GM21717 (cell line): Measurements from ENCODE around the gene KCND2.
A peak's percentile ranks its signal among the peaks of the same experiment; 100 is the strongest.
"Not testable (repeated sequence)": the region's sequence is repeated elsewhere in the genome, so short reads cannot be mapped to it uniquely, and the experiment has no call there.

Experiments used
- ATAC-seq: cut with Tn5 transposase; IDR thresholded peaks from one replicate; pipeline ENCODE4 v1.9.1; 2021; ENCODE audit warnings: mild to moderate bottlenecking, moderate library complexity; ENCODE audit not compliant: unreplicated experiment

Gene KCND2

DNA sequence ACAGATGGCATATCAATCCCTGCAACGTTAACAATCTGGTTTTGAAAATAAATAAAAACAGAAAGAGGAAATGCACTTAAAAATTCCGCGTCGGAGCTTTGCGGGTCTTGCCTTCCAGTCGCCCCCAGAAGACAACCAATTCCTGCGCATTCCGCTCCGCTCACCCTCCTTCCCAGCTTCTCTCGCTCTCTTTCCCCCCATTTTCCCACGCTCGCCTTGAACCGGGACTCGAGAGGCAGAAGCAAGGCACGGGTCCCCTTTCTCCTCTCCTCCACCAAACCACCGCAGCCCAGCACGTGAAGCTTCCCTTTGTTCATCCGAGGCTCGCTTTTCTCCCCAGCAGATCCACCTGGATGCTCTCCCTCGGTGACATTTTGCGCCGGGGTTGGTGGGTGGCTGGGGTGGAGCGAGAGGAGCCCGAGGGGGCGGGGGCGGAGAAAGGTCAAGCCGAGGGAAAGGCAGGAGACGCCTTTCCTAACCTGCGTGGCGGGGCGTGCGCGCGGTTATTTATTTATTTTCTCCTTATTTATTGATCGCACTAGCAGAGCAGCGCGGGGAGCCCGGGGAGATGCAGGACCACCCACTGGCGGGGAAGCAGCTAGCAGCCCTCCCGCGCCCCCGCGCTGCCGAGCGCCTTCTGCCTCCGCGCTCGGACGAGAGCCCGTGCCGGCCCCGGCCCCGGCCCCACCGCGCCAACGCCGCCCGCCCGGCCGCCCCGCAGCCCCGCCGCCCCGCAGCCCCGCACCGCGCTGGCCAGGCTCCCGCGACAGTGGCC, at the start of gene KCND2:
KCND2 (plus strand) TSS at position 475 of the 775 bp plus-strand sequence.
- peak; percentile 42 for ATAC-seq

- no peak for ATAC-seq
These were observed 46.8 kb upstream of the KCND2 start for GRCh38 chr7:120226188-120226587.

GRCh38 chr7:120227255-120227654, 45.7 kb upstream of the KCND2 start:
- no peak for ATAC-seq

GRCh38 chr7:120229084-120229483, 43.9 kb upstream of the KCND2 start:
- ATAC-seq, result no peak

GRCh38 chr7:120233338-120233737, 39.6 kb upstream of the KCND2 start:
- no peak for ATAC-seq

- not testable (repeated sequence) for ATAC-seq
These were observed 32.6 kb upstream of the KCND2 start for GRCh38 chr7:120240350-120240749.

- no peak for ATAC-seq
These were observed 31.0 kb upstream of the KCND2 start for GRCh38 chr7:120241973-120242372.

GRCh38 chr7:120254845-120255244, 18.1 kb upstream of the KCND2 start:
- ATAC-seq, result no peak

DNA sequence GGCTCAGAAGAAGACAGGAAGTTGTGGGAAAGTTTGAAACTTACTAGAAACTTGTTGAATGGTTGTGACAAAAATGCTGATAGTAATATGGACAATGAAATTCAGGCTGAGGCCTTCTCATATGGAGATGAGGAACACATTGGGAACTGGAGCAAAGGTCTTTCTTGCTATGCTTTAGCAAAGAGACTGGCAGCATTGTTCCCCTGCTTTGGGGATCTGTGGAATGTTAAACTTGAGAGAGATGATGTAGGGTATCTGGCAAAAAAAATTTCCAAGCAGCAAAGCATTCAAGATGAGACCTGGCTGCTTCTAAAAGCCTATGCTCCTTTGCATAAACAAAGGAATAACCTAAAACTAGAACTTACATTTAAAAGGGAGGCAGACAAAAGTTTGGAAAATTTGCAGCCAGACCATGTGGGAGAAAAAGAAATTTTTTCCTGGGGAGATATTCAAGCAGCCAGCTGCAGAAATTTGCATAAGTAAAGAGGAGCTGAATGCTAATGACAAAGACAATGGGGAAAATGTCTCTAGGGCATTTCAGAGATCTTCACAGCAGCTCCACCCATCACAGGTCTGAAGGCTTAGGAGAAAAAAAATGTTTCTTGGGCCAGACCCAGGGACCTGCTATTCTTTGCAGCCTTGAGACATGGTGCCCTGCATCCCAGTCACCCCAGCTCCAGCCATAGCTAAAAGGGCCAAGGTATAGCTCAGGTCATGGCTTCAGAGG, 16.5 kb upstream of the KCND2 start:
- no peak for ATAC-seq

DNA sequence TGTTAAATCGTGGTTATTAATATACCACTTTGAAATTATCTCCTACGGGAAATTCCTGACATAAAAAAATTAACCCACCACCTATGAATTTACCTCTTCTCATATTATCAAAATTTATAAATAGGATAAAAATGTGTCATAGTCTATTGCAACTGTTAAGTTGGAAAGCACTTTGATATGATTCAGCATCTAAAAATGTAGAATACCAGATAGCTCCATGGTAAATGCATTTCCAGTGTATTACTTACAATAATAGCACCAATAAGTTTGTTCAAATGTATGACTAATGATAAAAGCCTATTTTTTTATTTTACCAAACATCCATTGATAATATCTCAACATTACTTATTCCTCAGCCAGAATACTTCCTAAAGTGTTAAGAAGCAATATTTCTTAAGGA, 13.6 kb upstream of the KCND2 start:
- no peak for ATAC-seq

GRCh38 chr7:120260111-120260510, 12.9 kb upstream of the KCND2 start:
- ATAC-seq, result no peak

- peak; percentile 60 for ATAC-seq
These were observed 714 bp upstream of the KCND2 start for GRCh38 chr7:120272261-120272660.

DNA sequence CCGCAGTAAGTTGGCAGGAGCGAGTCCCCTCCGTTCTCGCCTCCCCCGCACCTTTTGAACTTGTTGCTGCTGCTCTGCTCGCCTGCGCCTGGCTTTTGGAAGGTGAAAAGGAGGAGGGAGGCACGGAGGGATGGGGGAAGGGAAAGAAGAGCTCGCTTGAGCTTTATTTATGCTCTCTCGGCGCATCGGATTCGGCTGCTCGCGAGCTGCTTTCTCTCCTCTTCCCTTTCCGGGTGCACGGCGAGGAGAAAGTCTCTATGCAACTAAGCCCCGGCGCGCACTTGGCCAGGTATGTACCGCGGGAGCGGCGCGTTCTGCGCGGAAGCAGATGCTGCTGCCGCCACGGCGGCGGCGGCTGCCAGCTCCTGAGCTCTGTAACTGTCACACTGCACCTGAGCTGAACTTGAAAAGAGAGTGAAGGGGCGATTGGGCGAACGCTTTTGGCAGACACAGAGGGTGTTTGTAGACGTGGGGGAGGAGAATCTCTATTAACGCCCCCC, 551 bp downstream of the KCND2 start:
- peak; percentile 67 for ATAC-seq

- no peak for ATAC-seq
These were observed 1.5 kb downstream of the KCND2 start for GRCh38 chr7:120274482-120274881.

DNA sequence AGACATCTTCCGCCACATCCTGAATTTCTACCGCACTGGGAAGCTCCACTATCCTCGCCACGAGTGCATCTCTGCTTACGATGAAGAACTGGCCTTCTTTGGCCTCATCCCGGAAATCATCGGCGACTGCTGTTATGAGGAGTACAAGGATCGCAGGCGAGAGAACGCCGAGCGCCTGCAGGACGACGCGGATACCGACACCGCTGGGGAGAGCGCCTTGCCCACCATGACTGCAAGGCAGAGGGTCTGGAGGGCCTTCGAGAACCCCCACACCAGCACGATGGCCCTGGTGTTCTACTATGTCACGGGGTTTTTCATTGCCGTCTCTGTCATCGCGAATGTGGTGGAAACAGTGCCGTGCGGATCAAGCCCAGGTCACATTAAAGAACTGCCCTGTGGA, 1.9 kb downstream of the KCND2 start:
- no peak for ATAC-seq

GRCh38 chr7:120276720-120277119, 3.7 kb downstream of the KCND2 start:
- ATAC-seq, result no peak

- no peak for ATAC-seq
These were observed 5.8 kb downstream of the KCND2 start for GRCh38 chr7:120278773-120279172.

- ATAC-seq, result no peak
These were observed 7.8 kb downstream of the KCND2 start for GRCh38 chr7:120280743-120281142.

DNA sequence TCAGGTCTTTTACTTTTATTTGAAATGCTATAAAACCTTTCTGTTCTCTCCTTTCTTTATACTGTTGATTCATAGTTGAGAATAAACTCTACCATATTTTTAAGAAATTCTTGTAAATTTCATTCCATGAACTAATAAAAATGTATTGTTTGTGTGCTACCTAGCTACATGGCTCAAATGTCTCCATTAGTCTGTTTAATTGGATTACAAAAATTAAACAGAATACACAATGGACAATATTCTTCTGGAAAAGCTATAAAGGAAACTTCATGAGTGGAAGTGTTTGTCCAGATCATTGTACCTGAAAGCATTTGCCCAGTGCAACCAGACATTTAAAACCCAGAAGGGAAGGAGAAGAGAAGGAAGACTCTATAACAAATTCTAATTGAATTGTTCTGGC, 20.1 kb downstream of the KCND2 start:
- ATAC-seq, result no peak

GRCh38 chr7:120302190-120302589, 29.2 kb downstream of the KCND2 start:
- no peak for ATAC-seq

DNA sequence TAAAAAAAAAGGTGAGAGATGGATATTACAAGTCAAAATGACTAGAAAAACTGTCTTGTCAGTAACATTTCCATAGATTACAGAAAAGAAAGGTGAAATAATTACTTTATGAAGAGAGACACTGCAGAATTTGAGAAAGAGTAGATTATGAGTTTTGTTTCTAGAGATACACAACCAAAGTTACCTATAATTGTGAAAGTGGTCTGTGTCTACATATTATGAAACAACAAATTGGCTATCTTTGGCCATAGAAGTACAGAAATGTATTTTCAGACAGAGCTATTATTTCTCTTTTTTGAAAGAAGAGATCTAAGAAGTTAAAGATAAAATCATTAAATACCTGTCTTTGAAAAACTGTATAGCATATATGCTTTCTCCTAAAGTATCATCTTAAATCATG, 30.1 kb downstream of the KCND2 start:
- no peak for ATAC-seq

DNA sequence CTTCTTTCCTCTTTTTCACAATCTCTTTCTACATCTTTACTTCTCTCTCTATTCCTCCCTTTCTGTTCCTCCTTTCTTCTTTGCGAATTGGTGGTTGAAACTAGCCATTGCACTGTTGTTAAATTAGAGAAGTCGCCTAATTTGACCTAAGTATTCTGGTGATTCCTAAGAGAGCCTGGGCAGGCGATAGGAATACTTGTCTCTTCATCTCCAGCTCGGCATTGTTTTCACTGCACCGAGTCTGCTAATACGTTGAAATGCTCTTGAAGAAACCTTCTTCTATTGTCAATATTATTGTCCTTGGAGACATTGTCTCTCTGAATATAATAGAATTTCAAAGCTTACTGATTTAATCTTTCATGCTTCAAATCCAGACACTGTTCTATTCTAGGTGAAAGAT, 31.7 kb downstream of the KCND2 start:
- no peak for ATAC-seq
